Liver (tissue), 9 donors: ENCODE measurements around the gene USP31. TPM values are rescaled to one million over a fixed set of nuclear protein-coding genes. Genes with fewer than 3 reads are reported as not detected.

Experiments used
- DNase-seq: peaks from one replicate; pipeline ENCODE4 v3.0.0-alpha.2; 2017; ENCODE audit warnings: low spot score
- H3K27ac ChIP-seq, 2 donors: one replicate each; pipeline ENCODE4 v1.7.0; 2013; ENCODE audit warnings: inconsistent platforms in 2 of 2, low read length in 2 of 2, control low read depth in 1 of 2, low read depth in 1 of 2, mild to moderate bottlenecking in 1 of 2
- H3K27me3 ChIP-seq, 4 donors: one replicate each; pipeline versions ENCODE4 v1.6.1 to v1.7.0; 2013; ENCODE audit warnings: low read length in 3 of 4, inconsistent platforms in 1 of 4, mild to moderate bottlenecking in 1 of 4, moderate library complexity in 1 of 4; ENCODE audit not compliant: control insufficient read depth in 4 of 4, insufficient read depth in 4 of 4
- H3K36me3 ChIP-seq, 4 donors: one replicate each; pipeline versions ENCODE4 v1.6.1 to v1.7.0; 2013; ENCODE audit warnings: low read length in 3 of 4, mild to moderate bottlenecking in 3 of 4, low read depth in 1 of 4, moderate library complexity in 1 of 4; ENCODE audit not compliant: control insufficient read depth in 4 of 4, insufficient read depth in 3 of 4
- H3K4me1 ChIP-seq, 4 donors: one replicate each; pipeline versions ENCODE4 v1.6.1 to v1.7.0; 2013; ENCODE audit warnings: low read length in 3 of 4, mild to moderate bottlenecking in 3 of 4, moderate library complexity in 1 of 4; ENCODE audit not compliant: control insufficient read depth in 4 of 4, insufficient read depth in 4 of 4
- H3K4me3 ChIP-seq, 3 donors: one replicate each; pipeline versions ENCODE4 v1.6.1 to v1.7.0; 2013; ENCODE audit warnings: low read length in 3 of 3, control low read depth in 1 of 3, low read depth in 1 of 3, mild to moderate bottlenecking in 1 of 3
- H3K9ac ChIP-seq, 2 donors: one replicate each; pipeline ENCODE4 v1.7.0; 2013; ENCODE audit warnings: low read length in 2 of 2, mild to moderate bottlenecking in 2 of 2, moderate library complexity in 2 of 2, control low read depth in 1 of 2, low read depth in 1 of 2
- H3K9me3 ChIP-seq, 4 donors: one replicate each; pipeline versions ENCODE4 v1.6.1 to v1.7.0; 2013; ENCODE audit warnings: low read length in 3 of 4; ENCODE audit not compliant: control insufficient read depth in 4 of 4
- FOXA1 ChIP-seq: IDR thresholded peaks from 2 replicates; pipeline ENCODE4 v1.6.1; 2016; ENCODE audit warnings: antibody characterized with exemption
- FOXA2 ChIP-seq: IDR thresholded peaks from 2 replicates; pipeline ENCODE4 v1.6.1; 2016; ENCODE audit warnings: antibody characterized with exemption
- GABPA ChIP-seq, 2 donors: IDR thresholded peaks in 1 of 2; conservative IDR thresholded peaks in 1 of 2; 2 replicates each; pipeline ENCODE4 v1.6.1; 2016; ENCODE audit warnings: antibody characterized with exemption in 2 of 2, mild to moderate bottlenecking in 1 of 2, moderate library complexity in 1 of 2
- HNF4A ChIP-seq, 2 donors: conservative IDR thresholded peaks; 2 replicates each; pipeline ENCODE4 v1.6.1; 2016; ENCODE audit warnings: antibody characterized with exemption in 2 of 2, mild to moderate bottlenecking in 2 of 2
- HNF4G ChIP-seq: IDR thresholded peaks from 2 replicates; pipeline ENCODE4 v1.6.1; 2016; ENCODE audit warnings: antibody characterized with exemption
- JUND ChIP-seq, 2 donors: IDR thresholded peaks; 2 replicates each; pipeline ENCODE4 v1.6.1; 2016; ENCODE audit warnings: antibody characterized with exemption in 2 of 2
- NR2F2 ChIP-seq: IDR thresholded peaks from 2 replicates; pipeline ENCODE4 v1.6.1; 2016; ENCODE audit warnings: antibody characterized with exemption
- RAD21 ChIP-seq, 2 donors: IDR thresholded peaks; 2 replicates each; pipeline ENCODE4 v1.6.1; 2016; ENCODE audit warnings: antibody characterized with exemption in 2 of 2, mild to moderate bottlenecking in 2 of 2
- RXRA ChIP-seq, 2 donors: IDR thresholded peaks; 2 replicates each; pipeline ENCODE4 v1.6.1; 2017 to 2018; ENCODE audit warnings: antibody characterized with exemption in 2 of 2, mild to moderate bottlenecking in 1 of 2
- SP1 ChIP-seq: IDR thresholded peaks from 2 replicates; pipeline ENCODE4 v1.6.1; 2018; ENCODE audit warnings: antibody characterized with exemption, mild to moderate bottlenecking
- TAF1 ChIP-seq: conservative IDR thresholded peaks from 2 replicates; pipeline ENCODE4 v1.6.1; 2016; ENCODE audit warnings: antibody characterized with exemption, mild to moderate bottlenecking
- YY1 ChIP-seq: IDR thresholded peaks from 2 replicates; pipeline ENCODE4 v1.6.1; 2016; ENCODE audit warnings: antibody characterized with exemption, mild to moderate bottlenecking
- WGBS: extraction: QIAGEN DNeasy Blood & Tissue Kit; methylation state at CpG from one replicate; pipeline ENCODE4 v1.1.7; 2013; 5-methylcytosine and 5-hydroxymethylcytosine counted together
- polyA plus RNA-seq, 2 donors: library from polyadenylated mRNA; stranded (reverse) in 1 of 2; unstranded in 1 of 2; fragments of 200-250 nt in 1 of 2; fragments of >200 nt in 1 of 2; fragmentation: Nextera tagmentation in 1 of 2; extraction: Ambion mirVana in 1 of 2; gene quantifications; one replicate each; pipeline versions ENCODE4 v1.2.1 to v1.2.3, GENCODE V29; 2013 to 2015
- total RNA-seq, 2 donors: library from RNA; depleted of rRNA; stranded (reverse); fragments of >200 nt; gene quantifications; one replicate each; pipeline ENCODE4 v1.2.3, GENCODE V29; 2014
- TF ChIP-seq, protein P1 (sequence below): fragments of 150-350 bp; IDR thresholded peaks from 2 replicates; pipeline ENCODE4 v1.5.1; 2017; ENCODE audit warnings: improper control_type of control experiment, low read depth, low read length; ENCODE audit not compliant: missing input control
- TF ChIP-seq, protein P2 (sequence below): IDR thresholded peaks from 2 replicates; pipeline ENCODE4 v1.6.1; 2016; ENCODE audit warnings: antibody characterized with exemption, mild to moderate bottlenecking
- TF ChIP-seq, protein P3 (sequence below): IDR thresholded peaks from 2 replicates; pipeline ENCODE4 v1.6.1; 2016; ENCODE audit warnings: antibody characterized with exemption
- donor health status: healthy.
- donor health status: healthy.
- donor health status: healthy.
- donor health status: healthy.
- donor health status: healthy.

Gene USP31
- total and polyA plus RNA-seq, 4 donors, result 2.4 to 16.4 (median 3.8) TPM

DNA sequence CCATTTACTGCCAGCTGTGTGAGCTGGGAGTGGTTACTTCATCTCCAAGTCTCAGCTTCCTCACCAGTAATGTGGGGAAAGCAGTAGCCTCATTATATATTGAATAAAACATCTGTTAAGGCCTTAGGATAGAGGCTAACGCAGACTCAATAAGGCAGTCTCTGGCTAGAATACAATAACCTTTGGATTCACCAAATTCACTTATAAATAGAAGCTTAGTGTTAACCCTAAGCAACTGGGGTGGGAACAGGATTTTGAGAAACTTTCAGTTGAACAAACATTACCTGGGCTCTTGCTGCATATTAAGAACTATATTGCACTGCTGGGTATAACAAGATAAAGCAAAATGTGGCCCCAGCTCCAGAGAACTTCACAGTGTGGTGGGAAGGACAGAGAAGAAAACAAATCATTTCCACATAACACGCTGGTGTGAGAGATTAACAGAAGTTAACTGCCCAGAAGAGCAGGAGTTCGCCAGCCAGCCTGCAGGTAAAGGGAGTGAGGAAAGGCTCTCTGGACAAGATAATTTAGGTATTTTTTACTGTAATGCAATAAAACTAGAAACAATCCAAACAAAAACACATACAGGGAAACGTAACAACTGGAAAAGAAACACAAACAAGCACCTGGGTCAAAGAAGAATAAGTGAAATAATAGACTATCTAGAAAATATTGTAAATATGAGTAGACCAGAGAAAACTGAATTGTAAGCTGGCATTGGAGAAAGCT is 57.0 kb downstream of the USP31 start:
- Histone ChIP-seq H3K27me3 (no peaks in the 10 kb centered on the region), H3K27ac (peak overlapping the region; percentile 65 to 75), H3K4me1 (peaks cover 0 to 20% (median 3%) of the 10 kb centered on the region in 4 donors), H3K4me3 (no peak overlapping the region), H3K9me3 (no peaks in the 10 kb centered on the region), H3K9ac (peak overlapping the region in 1 of 2 donors; percentile 50), H3K36me3 (peaks cover 0 to 11% (median 2%) of the 10 kb centered on the region in 4 donors)
- DNase-seq, result no peak
- no peak for TF ChIP-seq HNF4G
- TF ChIP-seq RAD21 (IDR thresholded peaks at IDR 0.05), result no peak
- TF ChIP-seq HNF4A (conservative IDR thresholded peaks at IDR 0.05), result peak; percentile 50 to 57
- peak; percentile 33 for TF ChIP-seq SP1
- no peak for TF ChIP-seq TAF1
- WGBS, result 39% methylated on average over 4 of the region's 4 CpGs

DNA sequence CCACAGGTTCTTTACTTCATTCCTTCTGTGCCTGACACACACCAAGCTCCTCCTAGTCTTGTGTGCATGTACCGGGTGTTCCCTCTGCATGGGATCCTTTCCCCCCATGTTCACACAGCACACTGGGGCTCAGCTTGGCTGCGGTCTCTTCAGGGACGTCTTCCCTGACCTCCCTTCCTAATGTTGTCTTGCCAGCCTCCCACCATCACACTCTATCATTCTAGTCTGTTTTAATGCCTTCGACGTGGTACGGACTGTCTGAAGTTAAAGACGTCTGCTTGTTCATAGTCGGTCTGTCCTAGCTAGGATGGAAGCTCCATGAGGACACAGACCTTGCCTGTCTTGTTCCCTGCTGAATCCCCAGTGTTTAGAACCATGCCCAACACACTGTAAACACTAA is 60.1 kb downstream of the USP31 start:
- WGBS, result 98% methylated on average over 8 of the region's 8 CpGs
- H3K36me3 ChIP-seq, result peaks cover 0 to 16% (median 2%) of the 10 kb centered on the region in 4 donors
- no peak overlapping the region for H3K9ac ChIP-seq
- peaks cover 0 to 29% (median 5%) of the 10 kb centered on the region in 4 donors for H3K4me1 ChIP-seq
- H3K27me3 ChIP-seq, result no peaks in the 10 kb centered on the region
- no peak overlapping the region for H3K4me3 ChIP-seq
- TF ChIP-seq, protein P1, sequence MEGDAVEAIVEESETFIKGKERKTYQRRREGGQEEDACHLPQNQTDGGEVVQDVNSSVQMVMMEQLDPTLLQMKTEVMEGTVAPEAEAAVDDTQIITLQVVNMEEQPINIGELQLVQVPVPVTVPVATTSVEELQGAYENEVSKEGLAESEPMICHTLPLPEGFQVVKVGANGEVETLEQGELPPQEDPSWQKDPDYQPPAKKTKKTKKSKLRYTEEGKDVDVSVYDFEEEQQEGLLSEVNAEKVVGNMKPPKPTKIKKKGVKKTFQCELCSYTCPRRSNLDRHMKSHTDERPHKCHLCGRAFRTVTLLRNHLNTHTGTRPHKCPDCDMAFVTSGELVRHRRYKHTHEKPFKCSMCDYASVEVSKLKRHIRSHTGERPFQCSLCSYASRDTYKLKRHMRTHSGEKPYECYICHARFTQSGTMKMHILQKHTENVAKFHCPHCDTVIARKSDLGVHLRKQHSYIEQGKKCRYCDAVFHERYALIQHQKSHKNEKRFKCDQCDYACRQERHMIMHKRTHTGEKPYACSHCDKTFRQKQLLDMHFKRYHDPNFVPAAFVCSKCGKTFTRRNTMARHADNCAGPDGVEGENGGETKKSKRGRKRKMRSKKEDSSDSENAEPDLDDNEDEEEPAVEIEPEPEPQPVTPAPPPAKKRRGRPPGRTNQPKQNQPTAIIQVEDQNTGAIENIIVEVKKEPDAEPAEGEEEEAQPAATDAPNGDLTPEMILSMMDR, result no peak
- TF ChIP-seq GABPA (IDR thresholded peaks at IDR 0.05 in 1 of 2, conservative IDR thresholded peaks at IDR 0.05 in 1 of 2), result no peak
- TF ChIP-seq, protein P2, sequence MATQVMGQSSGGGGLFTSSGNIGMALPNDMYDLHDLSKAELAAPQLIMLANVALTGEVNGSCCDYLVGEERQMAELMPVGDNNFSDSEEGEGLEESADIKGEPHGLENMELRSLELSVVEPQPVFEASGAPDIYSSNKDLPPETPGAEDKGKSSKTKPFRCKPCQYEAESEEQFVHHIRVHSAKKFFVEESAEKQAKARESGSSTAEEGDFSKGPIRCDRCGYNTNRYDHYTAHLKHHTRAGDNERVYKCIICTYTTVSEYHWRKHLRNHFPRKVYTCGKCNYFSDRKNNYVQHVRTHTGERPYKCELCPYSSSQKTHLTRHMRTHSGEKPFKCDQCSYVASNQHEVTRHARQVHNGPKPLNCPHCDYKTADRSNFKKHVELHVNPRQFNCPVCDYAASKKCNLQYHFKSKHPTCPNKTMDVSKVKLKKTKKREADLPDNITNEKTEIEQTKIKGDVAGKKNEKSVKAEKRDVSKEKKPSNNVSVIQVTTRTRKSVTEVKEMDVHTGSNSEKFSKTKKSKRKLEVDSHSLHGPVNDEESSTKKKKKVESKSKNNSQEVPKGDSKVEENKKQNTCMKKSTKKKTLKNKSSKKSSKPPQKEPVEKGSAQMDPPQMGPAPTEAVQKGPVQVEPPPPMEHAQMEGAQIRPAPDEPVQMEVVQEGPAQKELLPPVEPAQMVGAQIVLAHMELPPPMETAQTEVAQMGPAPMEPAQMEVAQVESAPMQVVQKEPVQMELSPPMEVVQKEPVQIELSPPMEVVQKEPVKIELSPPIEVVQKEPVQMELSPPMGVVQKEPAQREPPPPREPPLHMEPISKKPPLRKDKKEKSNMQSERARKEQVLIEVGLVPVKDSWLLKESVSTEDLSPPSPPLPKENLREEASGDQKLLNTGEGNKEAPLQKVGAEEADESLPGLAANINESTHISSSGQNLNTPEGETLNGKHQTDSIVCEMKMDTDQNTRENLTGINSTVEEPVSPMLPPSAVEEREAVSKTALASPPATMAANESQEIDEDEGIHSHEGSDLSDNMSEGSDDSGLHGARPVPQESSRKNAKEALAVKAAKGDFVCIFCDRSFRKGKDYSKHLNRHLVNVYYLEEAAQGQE, result no peak
- no peak for TF ChIP-seq RXRA (IDR thresholded peaks at IDR 0.05)
- no peak for TF ChIP-seq YY1
- no peak overlapping the region for H3K27ac ChIP-seq
- H3K9me3 ChIP-seq, result no peaks in the 10 kb centered on the region
- DNase-seq, result no peak

DNA sequence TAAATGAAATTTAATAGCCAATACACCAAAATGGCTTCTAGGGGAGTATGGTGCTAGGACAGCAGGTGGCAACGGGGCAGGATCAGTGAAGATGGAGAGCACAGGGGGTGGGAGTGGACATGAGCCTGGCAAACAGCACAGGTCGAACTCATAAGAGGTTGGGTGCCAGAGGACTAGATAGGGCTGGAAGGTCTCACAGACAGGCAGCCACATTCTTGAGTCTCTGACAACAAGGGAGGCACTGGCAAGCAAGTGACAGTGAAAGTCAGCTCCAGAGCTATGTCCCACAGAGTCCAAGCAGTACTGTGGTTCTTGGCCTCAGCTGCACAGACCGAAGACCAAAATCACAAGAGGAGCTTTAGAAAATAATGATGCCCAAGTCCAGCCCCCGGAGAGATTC is 61.2 kb downstream of the USP31 start:
- DNase-seq, result no peak
- H3K4me1 ChIP-seq, result peaks cover 0 to 26% (median 5%) of the 10 kb centered on the region in 4 donors
- H3K4me3 ChIP-seq, result no peak overlapping the region
- no peaks in the 10 kb centered on the region for H3K9me3 ChIP-seq
- no peak overlapping the region for H3K9ac ChIP-seq
- 90% methylated on average over 4 of the region's 4 CpGs for WGBS
- H3K27ac ChIP-seq, result no peak overlapping the region
- H3K27me3 ChIP-seq, result no peaks in the 10 kb centered on the region
- H3K36me3 ChIP-seq, result peaks cover 0 to 18% (median 2%) of the 10 kb centered on the region in 4 donors
- TF ChIP-seq, protein P3, sequence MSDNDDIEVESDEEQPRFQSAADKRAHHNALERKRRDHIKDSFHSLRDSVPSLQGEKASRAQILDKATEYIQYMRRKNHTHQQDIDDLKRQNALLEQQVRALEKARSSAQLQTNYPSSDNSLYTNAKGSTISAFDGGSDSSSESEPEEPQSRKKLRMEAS, result no peak
- no peak for TF ChIP-seq YY1
- TF ChIP-seq, protein P2, result no peak
- no peak for TF ChIP-seq JUND (IDR thresholded peaks at IDR 0.05)
- TF ChIP-seq, protein P1, result no peak
- no peak for TF ChIP-seq FOXA2
- TF ChIP-seq RXRA (IDR thresholded peaks at IDR 0.05), result no peak
- TF ChIP-seq FOXA1, result no peak
- no peak for TF ChIP-seq NR2F2
